ENCODE measurements around the gene PPP1R7.
A peak's percentile ranks its signal among the peaks of the same experiment; 100 is the strongest.

The PPP1R7 gene

DNA sequence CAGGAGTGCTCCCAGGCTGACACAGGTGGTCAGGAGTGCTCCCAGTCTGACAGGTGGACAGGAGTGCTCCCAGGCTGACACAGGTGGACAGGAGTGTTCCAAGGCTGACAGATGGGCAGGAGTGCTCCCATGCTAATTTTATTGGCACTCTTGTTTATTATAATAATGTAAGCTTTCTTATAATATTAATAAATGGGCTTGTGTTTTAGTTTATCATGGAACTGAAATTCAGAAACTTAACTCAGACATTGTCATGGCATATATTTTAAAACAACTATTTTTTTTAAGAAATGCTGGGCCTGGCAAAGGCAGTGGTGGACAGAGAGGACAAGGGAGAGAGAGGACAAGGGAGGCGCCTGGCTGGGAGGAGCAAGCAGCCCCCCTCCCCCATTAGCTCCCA, 56.9 kb downstream of the PPP1R7 start:
- Histone ChIP-seq H3K27me3 (ENCODE audit: control insufficient read depth, insufficient read depth, low read length) (no peaks in the 10 kb centered on the region), H3K36me3 (ENCODE audit: control insufficient read depth, insufficient read depth, low read length) (no peaks in the 10 kb centered on the region), H3K4me3 (ENCODE audit: low read length) (no peak overlapping the region), H3K9ac (ENCODE audit: low read length) (no peak overlapping the region), H3K4me1 (ENCODE audit: control insufficient read depth, insufficient read depth, low read length) (no peaks in the 10 kb centered on the region), H3K27ac (ENCODE audit: low read depth, low read length) (no peak overlapping the region)

DNA sequence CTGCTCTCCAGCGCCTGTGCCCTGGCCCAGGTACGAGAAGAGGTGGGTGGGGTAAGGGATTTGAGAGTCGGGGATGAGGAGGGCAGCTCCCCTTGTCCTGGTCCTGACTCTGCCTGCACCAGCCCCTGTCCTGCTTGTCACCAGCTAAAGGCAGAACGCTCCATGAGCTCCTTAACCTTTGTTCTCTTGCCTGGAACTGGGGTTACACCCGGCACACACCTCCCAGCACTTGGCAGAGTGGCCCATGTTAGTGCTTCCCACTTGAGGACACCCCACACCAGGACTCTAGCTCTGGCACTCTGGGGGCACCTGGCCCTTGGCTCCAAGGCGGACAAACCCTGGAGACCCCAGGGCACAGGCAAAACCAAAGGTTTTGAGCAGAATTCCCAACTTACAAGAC, 57.4 kb downstream of the PPP1R7 start:
- H3K36me3 ChIP-seq (ENCODE audit: control insufficient read depth, insufficient read depth, low read length) = no peaks in the 10 kb centered on the region
- H3K27me3 ChIP-seq (ENCODE audit: control insufficient read depth, insufficient read depth, low read length) = no peaks in the 10 kb centered on the region
- H3K4me1 ChIP-seq (ENCODE audit: control insufficient read depth, insufficient read depth, low read length) = no peaks in the 10 kb centered on the region
- no peak overlapping the region for H3K4me3 ChIP-seq (ENCODE audit: low read length)
- no peak overlapping the region for H3K27ac ChIP-seq (ENCODE audit: low read depth, low read length)
- H3K9ac ChIP-seq (ENCODE audit: low read length) = no peak overlapping the region

DNA sequence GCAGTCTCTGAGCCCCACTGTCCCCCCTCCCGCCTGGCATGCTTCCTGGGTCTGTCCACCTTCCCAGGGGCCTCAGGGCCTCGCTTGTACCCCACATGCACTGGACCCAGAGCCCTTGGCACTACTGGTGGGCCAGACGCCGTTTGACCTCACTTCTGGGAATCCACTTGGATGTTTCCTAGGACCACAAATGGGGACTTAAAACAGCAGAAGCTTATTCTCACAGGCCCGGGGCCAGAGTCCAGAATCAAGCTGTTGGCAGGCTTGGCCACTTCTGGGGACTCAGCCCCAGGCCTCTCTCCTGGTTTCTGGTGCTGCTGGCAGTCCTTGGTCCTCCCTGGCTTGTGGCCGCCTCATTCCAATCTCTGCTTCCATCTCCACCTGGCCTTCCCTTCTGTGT, 57.8 kb downstream of the PPP1R7 start:
- Histone ChIP-seq H3K27ac (ENCODE audit: low read depth, low read length) (no peak overlapping the region), H3K4me1 (ENCODE audit: control insufficient read depth, insufficient read depth, low read length) (no peaks in the 10 kb centered on the region), H3K36me3 (ENCODE audit: control insufficient read depth, insufficient read depth, low read length) (no peaks in the 10 kb centered on the region), H3K27me3 (ENCODE audit: control insufficient read depth, insufficient read depth, low read length) (no peaks in the 10 kb centered on the region), H3K9ac (ENCODE audit: low read length) (no peak overlapping the region), H3K4me3 (ENCODE audit: low read length) (no peak overlapping the region)

DNA sequence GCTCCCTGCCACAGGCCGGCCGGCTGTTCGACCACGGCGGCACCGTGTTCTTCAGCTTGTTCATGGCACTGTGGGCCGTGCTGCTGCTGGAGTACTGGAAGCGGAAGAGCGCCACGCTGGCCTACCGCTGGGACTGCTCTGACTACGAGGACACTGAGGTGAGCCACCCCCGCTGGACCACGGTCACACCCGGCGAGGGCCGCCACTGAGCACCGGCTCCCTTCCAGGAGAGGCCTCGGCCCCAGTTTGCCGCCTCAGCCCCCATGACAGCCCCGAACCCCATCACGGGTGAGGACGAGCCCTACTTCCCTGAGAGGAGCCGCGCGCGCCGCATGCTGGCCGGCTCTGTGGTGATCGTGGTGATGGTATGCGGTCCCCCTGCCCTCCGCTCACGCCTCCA, 59.0 kb downstream of the PPP1R7 start:
- Histone ChIP-seq H3K4me3 (ENCODE audit: low read length) (no peak overlapping the region), H3K36me3 (ENCODE audit: control insufficient read depth, insufficient read depth, low read length) (no peaks in the 10 kb centered on the region), H3K4me1 (ENCODE audit: control insufficient read depth, insufficient read depth, low read length) (no peaks in the 10 kb centered on the region), H3K27me3 (ENCODE audit: control insufficient read depth, insufficient read depth, low read length) (no peaks in the 10 kb centered on the region), H3K27ac (ENCODE audit: low read depth, low read length) (no peak overlapping the region), H3K9ac (ENCODE audit: low read length) (no peak overlapping the region)

DNA sequence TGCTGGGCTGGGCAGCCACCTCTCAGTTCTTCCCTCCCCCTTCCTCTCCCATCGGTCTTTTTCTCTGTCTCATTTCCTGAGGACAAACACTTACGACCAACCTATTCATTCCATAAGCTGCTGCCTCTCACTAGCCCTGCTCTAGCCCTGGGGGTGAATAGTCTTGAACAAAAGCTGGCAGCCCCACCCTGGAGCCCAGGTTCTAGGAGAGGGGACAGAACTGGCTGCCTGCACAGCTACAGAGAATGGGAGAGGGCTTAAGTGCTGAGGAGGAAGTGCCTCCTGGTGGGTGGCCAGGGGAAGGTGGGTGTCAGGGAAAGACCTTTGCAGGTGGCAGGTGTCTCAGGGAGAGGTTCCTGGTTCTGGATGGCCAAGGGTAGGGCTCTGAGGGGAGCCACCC, 61.0 kb downstream of the PPP1R7 start:
- Histone ChIP-seq H3K4me3 (ENCODE audit: low read length) (no peak overlapping the region), H3K27ac (ENCODE audit: low read depth, low read length) (no peak overlapping the region), H3K4me1 (ENCODE audit: control insufficient read depth, insufficient read depth, low read length) (no peaks in the 10 kb centered on the region), H3K36me3 (ENCODE audit: control insufficient read depth, insufficient read depth, low read length) (no peaks in the 10 kb centered on the region), H3K9ac (ENCODE audit: low read length) (no peak overlapping the region), H3K27me3 (ENCODE audit: control insufficient read depth, insufficient read depth, low read length) (no peaks in the 10 kb centered on the region)

DNA sequence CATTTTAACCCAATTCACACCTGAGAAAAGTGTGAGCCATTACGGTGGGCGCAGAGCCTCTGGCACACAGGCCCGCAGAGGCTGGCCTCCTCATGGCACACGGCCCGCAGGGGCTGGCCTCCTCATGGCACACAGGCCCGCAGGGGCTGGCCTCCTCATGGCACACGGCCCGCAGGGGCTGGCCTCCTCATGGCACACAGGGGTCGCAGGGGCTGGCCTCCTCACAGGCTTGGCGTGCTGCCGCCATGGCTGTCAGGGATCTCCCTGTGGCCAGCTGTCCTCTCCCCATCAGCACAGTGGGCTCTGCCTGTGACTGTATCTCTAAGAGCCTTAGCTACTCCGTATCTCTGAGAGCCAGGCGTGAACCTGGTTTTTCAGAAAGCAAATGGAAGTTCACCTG, 62.8 kb downstream of the PPP1R7 start:
- Histone ChIP-seq H3K27ac (ENCODE audit: low read depth, low read length) (no peak overlapping the region), H3K4me1 (ENCODE audit: control insufficient read depth, insufficient read depth, low read length) (no peaks in the 10 kb centered on the region), H3K9ac (ENCODE audit: low read length) (no peak overlapping the region)

DNA sequence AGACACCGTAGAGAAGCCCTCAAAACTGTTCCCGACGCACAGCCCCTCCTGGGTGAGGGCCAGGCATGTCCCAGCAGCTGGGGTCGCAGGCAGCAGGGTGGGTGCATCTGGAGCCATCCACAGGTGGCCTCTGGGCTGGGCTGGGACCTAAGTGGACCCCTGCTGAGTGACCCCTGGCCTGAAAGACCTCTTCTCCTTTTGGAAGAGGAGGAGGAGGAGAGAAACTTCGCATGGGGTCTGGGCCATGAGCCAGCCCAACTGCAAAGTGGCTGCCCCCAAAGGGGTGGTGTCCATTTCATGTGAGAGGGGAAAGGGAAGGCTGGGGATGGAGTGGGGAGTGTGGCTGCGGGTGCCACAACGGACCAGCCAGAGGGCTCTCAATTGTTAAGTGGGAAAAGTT, 63.3 kb downstream of the PPP1R7 start:
- Histone ChIP-seq H3K27me3 (ENCODE audit: control insufficient read depth, insufficient read depth, low read length) (no peaks in the 10 kb centered on the region), H3K27ac (ENCODE audit: low read depth, low read length) (no peak overlapping the region)

More for the DNA sequence above, 62.8 kb downstream of the PPP1R7 start:
- H3K4me3 ChIP-seq (ENCODE audit: low read length) = no peak overlapping the region
- no peaks in the 10 kb centered on the region for H3K27me3 ChIP-seq (ENCODE audit: control insufficient read depth, insufficient read depth, low read length)
- H3K36me3 ChIP-seq (ENCODE audit: control insufficient read depth, insufficient read depth, low read length) = no peaks in the 10 kb centered on the region

DNA sequence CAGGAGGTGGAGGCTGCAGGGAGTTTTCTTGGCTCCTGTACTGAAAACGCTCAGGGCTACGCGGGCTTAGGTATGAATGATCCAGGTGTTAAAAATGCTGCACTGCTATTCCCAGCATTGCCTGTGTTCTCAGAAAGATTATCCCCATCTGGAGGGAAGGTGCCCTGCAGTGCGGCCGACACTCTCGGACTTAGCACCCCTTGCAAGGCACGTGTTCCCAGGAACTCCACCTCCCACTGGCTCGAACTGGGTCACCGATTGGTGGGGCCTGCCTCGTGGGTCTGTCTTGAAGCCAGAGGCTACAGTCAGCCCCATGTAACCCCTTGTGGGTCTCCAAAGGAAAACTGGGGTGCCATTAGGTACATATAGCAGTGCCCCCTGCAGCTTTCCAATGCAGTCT, 63.9 kb downstream of the PPP1R7 start:
- Histone ChIP-seq H3K9ac (ENCODE audit: low read length) (no peak overlapping the region), H3K36me3 (ENCODE audit: control insufficient read depth, insufficient read depth, low read length) (no peaks in the 10 kb centered on the region), H3K4me3 (ENCODE audit: low read length) (no peak overlapping the region)

More for the DNA sequence above, 63.3 kb downstream of the PPP1R7 start:
- Histone ChIP-seq H3K4me1 (ENCODE audit: control insufficient read depth, insufficient read depth, low read length) (no peaks in the 10 kb centered on the region), H3K9ac (ENCODE audit: low read length) (no peak overlapping the region), H3K4me3 (ENCODE audit: low read length) (no peak overlapping the region), H3K36me3 (ENCODE audit: control insufficient read depth, insufficient read depth, low read length) (no peaks in the 10 kb centered on the region)

DNA sequence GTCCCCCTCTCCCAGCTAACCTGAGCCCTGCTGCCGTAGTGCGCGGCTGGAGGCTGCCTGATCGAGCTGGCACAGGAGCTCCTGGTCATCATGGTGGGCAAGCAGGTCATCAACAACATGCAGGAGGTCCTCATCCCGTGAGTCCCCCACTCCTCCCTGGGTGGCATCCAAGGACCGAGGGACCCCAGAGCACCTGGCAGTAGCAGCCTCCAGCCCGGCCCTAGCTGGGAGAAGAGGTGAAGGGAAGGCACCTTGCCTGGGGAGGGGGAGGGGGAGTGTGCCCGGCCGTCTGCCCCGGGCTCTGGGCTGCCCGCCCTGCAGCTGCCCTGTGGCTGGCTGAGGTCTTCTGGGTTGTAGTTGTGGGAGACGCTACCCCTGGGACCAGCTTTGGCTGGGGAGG, 64.5 kb downstream of the PPP1R7 start:
- Histone ChIP-seq H3K9ac (ENCODE audit: low read length) (no peak overlapping the region), H3K36me3 (ENCODE audit: control insufficient read depth, insufficient read depth, low read length) (no peaks in the 10 kb centered on the region), H3K4me3 (ENCODE audit: low read length) (no peak overlapping the region), H3K4me1 (ENCODE audit: control insufficient read depth, insufficient read depth, low read length) (peaks cover 4% of the 10 kb centered on the region), H3K27me3 (ENCODE audit: control insufficient read depth, insufficient read depth, low read length) (no peaks in the 10 kb centered on the region), H3K27ac (ENCODE audit: low read depth, low read length) (no peak overlapping the region)

More for the DNA sequence above, 63.9 kb downstream of the PPP1R7 start:
- Histone ChIP-seq H3K4me1 (ENCODE audit: control insufficient read depth, insufficient read depth, low read length) (peaks cover 4% of the 10 kb centered on the region), H3K27me3 (ENCODE audit: control insufficient read depth, insufficient read depth, low read length) (no peaks in the 10 kb centered on the region), H3K27ac (ENCODE audit: low read depth, low read length) (no peak overlapping the region)

DNA sequence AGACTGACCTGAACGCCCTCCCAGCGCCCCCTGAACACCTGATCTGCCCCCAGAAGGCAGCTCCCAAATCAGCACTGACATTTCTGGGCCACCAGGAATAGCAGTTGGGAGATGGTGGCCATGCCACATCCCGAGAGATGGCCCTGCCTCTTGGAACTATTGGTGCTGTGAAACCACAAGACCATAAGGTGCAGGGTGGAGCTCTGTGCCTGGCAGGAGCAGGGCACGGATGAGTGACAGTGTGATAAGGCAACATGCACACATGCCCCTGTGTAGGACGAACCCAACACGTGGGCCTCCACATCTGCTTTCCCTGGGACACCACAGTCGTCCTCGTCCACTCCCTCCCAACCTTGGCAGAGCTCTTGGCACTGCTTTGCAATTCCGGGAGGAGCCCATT, 65.2 kb downstream of the PPP1R7 start:
- Histone ChIP-seq H3K4me3 (ENCODE audit: low read length) (no peak overlapping the region), H3K27ac (ENCODE audit: low read depth, low read length) (no peak overlapping the region), H3K4me1 (ENCODE audit: control insufficient read depth, insufficient read depth, low read length) (peaks cover 4% of the 10 kb centered on the region), H3K9ac (ENCODE audit: low read length) (no peak overlapping the region), H3K27me3 (ENCODE audit: control insufficient read depth, insufficient read depth, low read length) (no peaks in the 10 kb centered on the region), H3K36me3 (ENCODE audit: control insufficient read depth, insufficient read depth, low read length) (no peaks in the 10 kb centered on the region)

DNA sequence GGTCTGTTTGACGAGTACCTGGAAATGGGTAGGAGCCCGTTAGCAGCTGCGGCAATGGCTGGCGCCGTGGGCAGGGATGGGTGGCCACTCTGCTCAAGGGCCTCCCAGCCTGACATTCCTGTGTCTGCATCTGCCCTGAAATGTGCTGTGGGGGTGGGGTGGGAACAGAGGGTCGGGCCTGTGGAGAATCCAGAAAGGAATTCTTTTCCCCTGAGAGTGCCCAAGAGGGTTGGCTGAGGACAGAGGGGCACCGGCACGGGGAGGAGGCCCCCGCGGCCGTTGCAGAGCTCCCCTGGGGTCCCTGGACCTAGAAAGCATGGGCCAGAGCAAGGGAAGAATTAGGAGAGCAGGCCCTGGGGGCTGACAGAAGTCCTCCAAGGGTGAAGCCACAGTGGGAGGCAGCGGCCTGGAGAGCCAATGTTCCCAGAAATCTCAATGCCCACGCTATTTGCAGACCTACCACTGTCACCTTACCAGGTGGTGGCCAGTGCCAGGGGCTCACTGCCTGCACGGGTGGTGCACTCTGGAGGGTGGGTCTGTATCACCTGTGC, 66.0 kb downstream of the PPP1R7 start:
- no peaks in the 10 kb centered on the region for H3K27me3 ChIP-seq (ENCODE audit: control insufficient read depth, insufficient read depth, low read length)
- H3K9ac ChIP-seq (ENCODE audit: low read length) = no peak overlapping the region
- no peaks in the 10 kb centered on the region for H3K36me3 ChIP-seq (ENCODE audit: control insufficient read depth, insufficient read depth, low read length)
- no peak overlapping the region for H3K27ac ChIP-seq (ENCODE audit: low read depth, low read length)
- no peak overlapping the region for H3K4me3 ChIP-seq (ENCODE audit: low read length)
- peaks cover 4% of the 10 kb centered on the region for H3K4me1 ChIP-seq (ENCODE audit: control insufficient read depth, insufficient read depth, low read length)

DNA sequence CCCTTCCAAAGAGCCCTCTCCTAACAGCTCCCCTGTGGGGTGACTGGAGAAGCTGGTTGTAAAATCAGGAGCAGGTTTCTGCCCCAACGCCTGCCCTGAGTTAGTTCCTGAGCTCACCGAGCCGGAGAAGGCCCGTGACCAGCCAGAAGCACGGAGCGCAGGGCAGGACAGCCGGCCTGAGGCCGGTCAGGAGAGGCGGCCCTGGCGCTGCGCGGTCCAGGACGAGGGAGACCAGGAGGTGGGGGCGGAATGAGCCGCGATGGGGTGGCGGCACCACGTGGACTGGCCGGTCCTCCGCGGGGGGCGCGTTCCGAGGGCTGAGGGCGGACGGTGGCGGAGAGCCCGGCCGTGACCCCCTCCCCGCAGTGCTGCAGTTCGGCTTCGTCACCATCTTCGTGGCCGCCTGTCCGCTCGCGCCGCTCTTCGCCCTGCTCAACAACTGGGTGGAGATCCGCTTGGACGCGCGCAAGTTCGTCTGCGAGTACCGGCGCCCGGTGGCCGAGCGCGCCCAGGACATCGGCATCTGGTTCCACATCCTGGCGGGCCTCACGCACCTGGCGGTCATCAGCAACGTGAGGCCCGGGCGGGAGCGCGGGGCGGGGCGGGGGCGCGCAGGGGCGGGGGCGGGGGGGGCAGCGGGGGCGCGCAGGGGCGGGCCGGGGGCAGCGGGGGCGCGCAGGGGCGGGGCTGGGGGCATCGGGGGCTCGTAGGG, 67.2 kb downstream of the PPP1R7 start:
- Histone ChIP-seq H3K9ac (ENCODE audit: low read length) (no peak overlapping the region), H3K36me3 (ENCODE audit: control insufficient read depth, insufficient read depth, low read length) (no peaks in the 10 kb centered on the region), H3K4me3 (ENCODE audit: low read length) (peak overlapping the region; percentile 57), H3K27me3 (ENCODE audit: control insufficient read depth, insufficient read depth, low read length) (no peaks in the 10 kb centered on the region), H3K27ac (ENCODE audit: low read depth, low read length) (peak overlapping the region; percentile 83), H3K4me1 (ENCODE audit: control insufficient read depth, insufficient read depth, low read length) (peaks cover 4% of the 10 kb centered on the region)

Measured in rectal smooth muscle tissue (tissue), 1 donor.